HepG2 (cell line): ENCODE measurements around the gene MEF2B.

ENCODE experiments used
- ATM ChIP-seq: fragments of 450-650 bp; IDR thresholded peaks from 2 replicates; pipeline ENCODE4 v1.7.1; 2017; ENCODE audit warnings: mild to moderate bottlenecking, borderline replicate concordance
- EZH2 ChIP-seq: conservative IDR thresholded peaks from 2 replicates; pipeline ENCODE4 v1.6.1; 2012; ENCODE audit warnings: mild to moderate bottlenecking, low read depth, low read length, moderate library complexity
- HOXA3 ChIP-seq: sonication (generic); formaldehyde crosslinking; IDR thresholded peaks from 2 replicates; pipeline ENCODE4 v1.5.0; 2020; ENCODE audit warnings: missing genetic modification reagents
- POLR2A ChIP-seq, 2 experiments: IDR thresholded peaks; 2 replicates each; pipeline ENCODE4 v1.6.1; 2011; ENCODE audit warnings: low read depth in 2 of 2, low read length in 2 of 2, mild to moderate bottlenecking in 1 of 2, moderate library complexity in 1 of 2; ENCODE audit not compliant: insufficient read depth in 1 of 2
- POLR2AphosphoS5 ChIP-seq: IDR thresholded peaks from 2 replicates; pipeline ENCODE4 v1.6.1; 2012; ENCODE audit warnings: low read depth, low read length
- RFX5 ChIP-seq: IDR thresholded peaks from 2 replicates; pipeline ENCODE4 v1.6.1; 2011; ENCODE audit warnings: low read depth, low read length, improper control_type of control experiment
- YY1 ChIP-seq: IDR thresholded peaks from 2 replicates; pipeline ENCODE4 v1.6.1; 2011; ENCODE audit warnings: low read length, low read depth, moderate library complexity, mild to moderate bottlenecking; ENCODE audit not compliant: insufficient read depth, insufficient replicate concordance
- ZNF12 ChIP-seq: sonication (generic); formaldehyde crosslinking; IDR thresholded peaks from 2 replicates; pipeline ENCODE4 v1.5.0; 2020; ENCODE audit warnings: missing genetic modification reagents
- ZNF343 ChIP-seq: sonication (generic); formaldehyde crosslinking; IDR thresholded peaks from 2 replicates; pipeline ENCODE4 v1.4.0; 2020; ENCODE audit warnings: mild to moderate bottlenecking, missing genetic modification reagents
- TF ChIP-seq, protein P1 (sequence below): sonication (generic); formaldehyde crosslinking; IDR thresholded peaks from 2 replicates; pipeline ENCODE4 v1.5.0; 2020; ENCODE audit warnings: mild to moderate bottlenecking, missing genetic modification reagents, moderate library complexity
- TF ChIP-seq, protein P2 (sequence below): IDR thresholded peaks from 2 replicates; pipeline ENCODE4 v1.6.1; 2016

DNA sequence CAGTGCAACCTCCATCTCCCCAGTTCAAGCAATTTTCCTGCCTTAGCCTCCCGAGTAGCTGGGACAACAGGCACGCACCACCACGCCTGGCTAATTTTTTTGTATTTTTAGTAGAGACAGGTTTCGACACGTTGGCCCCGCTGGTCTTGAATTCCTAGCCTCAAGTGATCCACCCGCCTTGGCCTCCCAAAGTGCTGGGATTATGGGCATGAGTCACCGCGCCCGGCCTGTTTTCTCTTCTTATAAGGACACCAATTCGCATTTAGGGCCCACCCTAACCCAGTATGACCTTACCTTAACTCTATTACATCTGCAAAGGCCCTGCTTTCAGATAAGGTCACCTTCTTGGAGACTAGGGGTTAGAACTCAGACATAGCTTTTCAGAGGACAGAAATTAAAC is 66.9 kb downstream of the MEF2B start:
- TF ChIP-seq ZNF12 (CRISPR knock-in tag) (no peak), YY1 (no peak), RFX5 (no peak), POLR2AphosphoS5 (no peak), ZNF343 (no peak), EZH2 (no peak), POLR2A (IDR thresholded peaks at IDR 0.05; ENCODE audit: insufficient read depth in 1 of 2, low read depth in 2 of 2, low read length in 2 of 2) (no peak), ATM (no peak), HOXA3 (CRISPR knock-in tag) (no peak)
- TF ChIP-seq, protein P1, sequence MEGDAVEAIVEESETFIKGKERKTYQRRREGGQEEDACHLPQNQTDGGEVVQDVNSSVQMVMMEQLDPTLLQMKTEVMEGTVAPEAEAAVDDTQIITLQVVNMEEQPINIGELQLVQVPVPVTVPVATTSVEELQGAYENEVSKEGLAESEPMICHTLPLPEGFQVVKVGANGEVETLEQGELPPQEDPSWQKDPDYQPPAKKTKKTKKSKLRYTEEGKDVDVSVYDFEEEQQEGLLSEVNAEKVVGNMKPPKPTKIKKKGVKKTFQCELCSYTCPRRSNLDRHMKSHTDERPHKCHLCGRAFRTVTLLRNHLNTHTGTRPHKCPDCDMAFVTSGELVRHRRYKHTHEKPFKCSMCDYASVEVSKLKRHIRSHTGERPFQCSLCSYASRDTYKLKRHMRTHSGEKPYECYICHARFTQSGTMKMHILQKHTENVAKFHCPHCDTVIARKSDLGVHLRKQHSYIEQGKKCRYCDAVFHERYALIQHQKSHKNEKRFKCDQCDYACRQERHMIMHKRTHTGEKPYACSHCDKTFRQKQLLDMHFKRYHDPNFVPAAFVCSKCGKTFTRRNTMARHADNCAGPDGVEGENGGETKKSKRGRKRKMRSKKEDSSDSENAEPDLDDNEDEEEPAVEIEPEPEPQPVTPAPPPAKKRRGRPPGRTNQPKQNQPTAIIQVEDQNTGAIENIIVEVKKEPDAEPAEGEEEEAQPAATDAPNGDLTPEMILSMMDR: no peak
- TF ChIP-seq, protein P2, sequence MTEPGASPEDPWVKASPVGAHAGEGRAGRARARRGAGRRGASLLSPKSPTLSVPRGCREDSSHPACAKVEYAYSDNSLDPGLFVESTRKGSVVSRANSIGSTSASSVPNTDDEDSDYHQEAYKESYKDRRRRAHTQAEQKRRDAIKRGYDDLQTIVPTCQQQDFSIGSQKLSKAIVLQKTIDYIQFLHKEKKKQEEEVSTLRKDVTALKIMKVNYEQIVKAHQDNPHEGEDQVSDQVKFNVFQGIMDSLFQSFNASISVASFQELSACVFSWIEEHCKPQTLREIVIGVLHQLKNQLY (CRISPR knock-in tag): no peak
